ENCODE data around the gene ERCC6L.
A peak's percentile ranks its signal among the peaks of the same experiment; 100 is the strongest.

ERCC6L gene

DNA sequence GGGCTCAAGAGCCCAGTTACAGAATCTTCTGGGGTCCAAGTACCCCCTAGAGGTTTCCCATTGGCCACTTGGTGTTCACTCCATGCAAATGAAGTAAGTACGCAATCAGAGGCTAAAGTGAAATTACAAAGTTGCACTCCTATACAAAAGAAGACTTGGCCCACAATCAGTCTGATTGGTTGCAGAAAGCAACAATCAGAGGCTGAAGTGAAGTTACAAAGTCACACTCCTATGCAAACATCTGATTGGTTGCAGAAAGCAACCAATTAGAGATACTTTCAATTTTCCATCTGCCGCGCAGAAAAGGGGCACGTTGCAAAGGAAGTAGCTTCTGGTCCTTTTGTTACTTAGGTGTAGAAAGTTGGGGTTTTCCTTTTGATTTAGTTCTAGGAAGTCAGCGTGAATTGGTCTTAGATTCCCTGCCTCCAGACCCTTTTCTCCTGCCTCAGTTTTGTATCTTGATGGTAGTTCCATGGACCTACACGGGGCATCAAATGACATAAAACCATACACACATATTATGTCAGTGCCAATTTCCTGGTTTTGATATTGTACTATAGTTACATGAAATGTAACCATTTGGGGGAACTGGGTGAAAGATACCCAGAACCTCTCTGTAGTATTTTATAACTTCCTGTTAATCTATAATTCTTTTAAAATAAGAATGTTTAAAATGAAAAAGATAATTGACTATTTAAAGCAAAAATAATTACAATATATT is 69.7 kb downstream of the ERCC6L start:
- DNase-seq (ENCODE audit: low spot score) = peak; percentile 67

DNA sequence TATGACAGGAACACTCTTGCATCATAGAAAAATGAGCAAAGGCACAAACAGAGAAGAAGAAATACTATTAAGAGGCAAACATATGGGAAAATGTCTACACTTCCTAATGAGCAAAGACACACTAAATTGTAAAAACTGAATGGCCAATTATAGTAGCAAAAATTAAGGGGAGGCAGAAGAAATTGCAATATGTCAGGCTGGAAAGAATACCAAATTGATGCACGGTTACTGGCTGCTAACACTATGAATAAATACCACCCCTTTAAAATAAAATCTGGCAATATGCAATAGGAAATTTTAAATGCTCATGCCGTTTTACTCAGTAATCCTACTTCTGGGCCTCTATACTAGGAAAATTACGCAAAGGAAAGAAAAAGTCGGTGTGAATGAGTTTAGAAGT is 73.3 kb downstream of the ERCC6L start:
- DNase-seq (ENCODE audit: low spot score) = no peak

DNA sequence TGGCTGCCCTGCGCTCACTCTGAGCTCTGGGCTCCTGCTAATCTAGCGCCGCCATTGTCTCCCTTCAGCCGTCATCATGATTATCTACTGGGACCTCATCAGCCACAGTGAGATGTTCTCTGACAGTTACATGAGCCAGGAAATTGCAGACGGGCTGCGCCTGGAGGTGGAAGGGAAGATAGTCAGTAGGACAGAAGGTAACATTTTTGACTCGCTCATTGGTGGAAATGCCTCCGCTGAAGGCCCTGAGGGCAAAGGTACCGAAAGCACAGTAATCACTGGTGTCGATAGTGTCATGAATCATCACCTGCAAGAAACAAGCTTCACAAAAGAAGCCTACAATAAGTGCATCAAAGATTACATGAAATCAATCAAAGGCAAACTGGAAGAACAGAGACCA is 79.1 kb downstream of the ERCC6L start:
- no peak for DNase-seq (ENCODE audit: low spot score)

DNA sequence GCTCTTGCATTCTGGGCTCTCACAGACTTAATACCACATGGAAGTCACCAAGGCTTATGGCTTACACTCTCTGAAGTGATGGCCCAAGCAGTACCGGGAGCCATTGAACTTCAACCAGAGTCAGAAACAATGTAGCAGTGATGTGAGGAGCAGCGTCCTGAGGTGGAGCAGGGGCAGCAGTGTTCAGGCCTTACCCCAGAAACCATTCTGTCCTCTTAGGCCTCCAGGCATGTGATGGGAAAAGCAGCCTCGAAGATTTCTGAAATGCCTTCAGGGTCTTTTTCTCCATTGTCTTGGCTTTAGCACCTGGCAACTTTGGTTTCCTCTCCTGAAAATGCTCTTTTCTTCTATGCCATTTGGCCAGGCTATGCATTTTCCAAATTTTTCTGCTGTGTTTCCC is 80.1 kb downstream of the ERCC6L start:
- DNase-seq (ENCODE audit: low spot score) = no peak
